Measurements from ENCODE around the gene SIRPB2.

GRCh38 chr20:1471242-1471641 lies 20.0 kb downstream of the SIRPB2 start:
- no peak for TF ChIP-seq CTCF (IDR thresholded peaks at IDR 0.05)
- no peak for TF ChIP-seq EP300 (IDR thresholded peaks at IDR 0.05)
- TF ChIP-seq POLR2A (IDR thresholded peaks at IDR 0.05): no peak
